Measurements from ENCODE around the gene GAST. TPM values are rescaled to one million over a fixed set of nuclear protein-coding genes. Genes with fewer than 3 reads are reported as not detected.

GAST gene
- total and polyA plus RNA-seq, 9 of the 15 experiments (the other 6 are each of a cell fraction or from before 2014, with no cell fraction given), result not detected

GRCh38 chr17:41692722-41693521 is 19.2 kb upstream of the GAST start (continued):
- TF ChIP-seq RHOXF2B (CRISPR knock-in tag; conservative IDR thresholded peaks at IDR 0.05) (peak; percentile 93), FIP1L1 (IDR thresholded peaks at IDR 0.05; ENCODE audit: low read depth, low read length, poor library complexity, severe bottlenecking) (peak; percentile 12), POLR2AphosphoS2 (IDR thresholded peaks at IDR 0.05; ENCODE audit: low read length) (peak; percentile 33), CBX1 (IDR thresholded peaks at IDR 0.05; ENCODE audit: low read depth) (0 out of 2 replicates have a peak, but pooled peaks have one; percentile 43), POLR2B (IDR thresholded peaks at IDR 0.05; ENCODE audit: low read depth, partially characterized antibody) (peak; percentile 80), SUPT5H (IDR thresholded peaks at IDR 0.05) (peak; percentile 76)
- TF ChIP-seq, protein P1, sequence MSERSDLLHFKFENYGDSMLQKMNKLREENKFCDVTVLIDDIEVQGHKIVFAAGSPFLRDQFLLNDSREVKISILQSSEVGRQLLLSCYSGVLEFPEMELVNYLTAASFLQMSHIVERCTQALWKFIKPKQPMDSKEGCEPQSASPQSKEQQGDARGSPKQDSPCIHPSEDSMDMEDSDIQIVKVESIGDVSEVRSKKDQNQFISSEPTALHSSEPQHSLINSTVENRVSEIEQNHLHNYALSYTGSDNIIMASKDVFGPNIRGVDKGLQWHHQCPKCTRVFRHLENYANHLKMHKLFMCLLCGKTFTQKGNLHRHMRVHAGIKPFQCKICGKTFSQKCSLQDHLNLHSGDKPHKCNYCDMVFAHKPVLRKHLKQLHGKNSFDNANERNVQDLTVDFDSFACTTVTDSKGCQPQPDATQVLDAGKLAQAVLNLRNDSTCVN (CRISPR knock-in tag; IDR thresholded peaks at IDR 0.05), result 0 out of 2 replicates have a peak, but pooled peaks have one; percentile 11
- TF ChIP-seq, protein P2, sequence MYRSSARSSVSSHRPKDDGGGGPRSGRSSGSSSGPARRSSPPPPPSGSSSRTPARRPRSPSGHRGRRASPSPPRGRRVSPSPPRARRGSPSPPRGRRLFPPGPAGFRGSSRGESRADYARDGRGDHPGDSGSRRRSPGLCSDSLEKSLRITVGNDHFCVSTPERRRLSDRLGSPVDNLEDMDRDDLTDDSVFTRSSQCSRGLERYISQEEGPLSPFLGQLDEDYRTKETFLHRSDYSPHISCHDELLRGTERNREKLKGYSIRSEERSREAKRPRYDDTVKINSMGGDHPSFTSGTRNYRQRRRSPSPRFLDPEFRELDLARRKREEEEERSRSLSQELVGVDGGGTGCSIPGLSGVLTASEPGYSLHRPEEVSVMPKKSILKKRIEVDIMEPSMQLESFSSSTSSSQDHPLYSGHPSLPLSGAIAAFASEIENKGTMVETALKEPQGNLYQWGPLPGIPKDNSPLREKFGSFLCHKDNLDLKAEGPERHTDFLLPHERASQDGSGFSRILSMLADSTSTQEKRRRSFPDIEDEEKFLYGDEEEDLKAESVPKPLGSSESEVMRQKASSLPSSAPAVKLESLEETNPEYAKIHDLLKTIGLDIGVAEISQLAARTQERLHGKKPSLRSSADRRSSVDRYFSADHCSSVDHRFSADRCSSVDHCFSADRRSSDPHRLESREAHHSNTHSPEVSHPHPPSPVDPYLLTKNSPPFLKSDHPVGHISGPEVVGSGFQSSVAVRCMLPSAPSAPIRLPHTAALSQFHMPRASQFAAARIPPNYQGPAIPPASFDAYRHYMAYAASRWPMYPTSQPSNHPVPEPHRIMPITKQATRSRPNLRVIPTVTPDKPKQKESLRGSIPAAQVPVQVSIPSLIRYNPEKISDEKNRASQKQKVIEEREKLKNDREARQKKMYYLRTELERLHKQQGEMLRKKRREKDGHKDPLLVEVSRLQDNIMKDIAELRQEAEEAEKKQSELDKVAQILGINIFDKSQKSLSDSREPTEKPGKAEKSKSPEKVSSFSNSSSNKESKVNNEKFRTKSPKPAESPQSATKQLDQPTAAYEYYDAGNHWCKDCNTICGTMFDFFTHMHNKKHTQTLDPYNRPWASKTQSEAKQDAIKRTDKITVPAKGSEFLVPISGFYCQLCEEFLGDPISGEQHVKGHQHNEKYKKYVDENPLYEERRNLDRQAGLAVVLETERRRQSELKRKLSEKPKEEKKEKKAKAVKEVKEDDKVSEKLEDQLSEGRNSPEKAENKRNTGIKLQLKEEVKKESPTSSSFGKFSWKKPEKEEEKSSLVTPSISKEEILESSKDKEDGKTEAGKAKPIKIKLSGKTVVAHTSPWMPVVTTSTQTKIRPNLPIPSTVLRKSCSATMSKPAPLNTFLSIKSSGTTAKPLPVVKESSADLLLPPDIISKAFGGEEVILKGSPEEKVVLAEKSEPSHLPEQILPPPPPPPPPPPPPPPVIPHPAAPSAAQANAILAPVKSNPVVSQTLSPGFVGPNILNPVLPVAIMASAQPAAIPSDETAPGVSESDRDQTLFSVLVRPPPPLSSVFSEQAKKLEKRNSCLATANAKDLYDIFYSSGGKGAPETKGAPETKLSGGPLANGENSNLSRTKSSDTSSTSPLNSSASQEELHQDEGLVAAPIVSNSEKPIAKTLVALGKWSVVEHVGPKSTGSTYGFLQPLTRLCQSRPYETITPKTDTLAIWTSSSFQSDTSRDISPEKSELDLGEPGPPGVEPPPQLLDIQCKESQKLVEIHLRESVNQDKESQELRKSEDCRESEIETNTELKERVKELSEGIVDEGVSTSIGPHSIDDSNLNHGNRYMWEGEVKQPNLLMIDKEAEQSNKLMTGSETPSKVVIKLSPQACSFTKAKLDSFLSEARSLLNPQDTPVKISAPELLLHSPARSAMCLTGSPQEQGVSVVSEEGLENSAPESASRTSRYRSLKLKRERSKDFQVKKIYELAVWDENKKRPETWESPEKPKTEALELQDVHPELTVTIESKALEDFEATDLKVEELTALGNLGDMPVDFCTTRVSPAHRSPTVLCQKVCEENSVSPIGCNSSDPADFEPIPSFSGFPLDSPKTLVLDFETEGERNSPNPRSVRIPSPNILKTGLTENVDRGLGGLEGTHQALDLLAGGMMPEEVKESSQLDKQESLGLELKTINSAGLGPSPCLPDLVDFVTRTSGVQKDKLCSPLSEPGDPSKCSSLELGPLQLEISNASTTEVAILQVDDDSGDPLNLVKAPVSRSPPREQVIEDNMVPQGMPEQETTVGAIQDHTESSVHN (IDR thresholded peaks at IDR 0.05; ENCODE audit: borderline replicate concordance in 1 of 2, low read depth in 1 of 2), result 0 out of 4 replicates have a peak, but pooled peaks of 1 of the 2 experiments have one; percentile 3
